Uterine smooth muscle cell (primary cell): Measurements from ENCODE around the gene TMSB4Y. TPM values are rescaled to one million over a fixed set of nuclear protein-coding genes. Genes with fewer than 3 reads are reported as not detected.

Experiments used
- total RNA-seq: library from RNA; depleted of rRNA; stranded (reverse); fragments of >200 nt; gene quantifications from 2 replicates; pipeline ENCODE4 v1.2.3, GENCODE V29; 2014

The TMSB4Y gene
- not detected in 2 replicates for total RNA-seq

GRCh38 chrY:13703568-13703968 lies at the start of gene TMSB4Y:
Gene TMSB4Y, plus strand, starts transcription at chrY:13703899.

Other genes with a start within 250 kb of the TMSB4Y start
- under 0.01 TPM in 1 of 2 replicates, not detected in the other for gene UTY, start 223.9 kb upstream of the TMSB4Y start, total RNA-seq